Neural crest cell (in vitro differentiated cells): ENCODE results near the gene TAS2R60. TPM values are rescaled to one million over a fixed set of nuclear protein-coding genes. Genes with fewer than 3 reads are reported as not detected.

Experiments
- DNase-seq: peaks from one replicate; pipeline ENCODE4 v3.0.0; 2021; ENCODE audit warnings: low read depth, mixed read lengths, low spot score
- H3K27ac Mint-ChIP-seq: one replicate; pipeline ENCODE4 v1.8.0; 2021; ENCODE audit warnings: mild to moderate bottlenecking, mixed read lengths; ENCODE audit not compliant: unreplicated experiment
- H3K27me3 Mint-ChIP-seq: 2 replicates; pipeline ENCODE4 v1.8.0; 2021; ENCODE audit warnings: low read depth, mild to moderate bottlenecking, mixed read lengths
- H3K36me3 Mint-ChIP-seq: 2 replicates; pipeline ENCODE4 v1.8.0; 2021; ENCODE audit warnings: low read depth, mild to moderate bottlenecking, mixed read lengths
- H3K4me1 Mint-ChIP-seq: 2 replicates; pipeline ENCODE4 v1.8.0; 2021; ENCODE audit warnings: mixed read lengths
- H3K4me3 Mint-ChIP-seq: one replicate; pipeline ENCODE4 v1.8.0; 2021; ENCODE audit warnings: mild to moderate bottlenecking, mixed read lengths
- H3K9me3 Mint-ChIP-seq: 2 replicates; pipeline ENCODE4 v1.8.0; 2021; ENCODE audit warnings: mixed read lengths
- CTCF ChIP-seq: fragments of 200-600 bp; sonication (generic); conservative IDR thresholded peaks from 2 replicates; pipeline ENCODE4 v1.5.0; 2021; ENCODE audit warnings: antibody characterized with exemption, mild to moderate bottlenecking
- total RNA-seq: library from RNA; stranded (reverse); gene quantifications from 2 replicates; pipeline ENCODE4 v1.2.1, GENCODE V29; 2021

Gene TAS2R60
- total RNA-seq, 1 donor from 2014 or later = not detected

GRCh38 chr7:143396625-143397556, 46.4 kb upstream of the TAS2R60 start:
- H3K4me3 Mint-ChIP-seq = no peak overlapping the region
- no peaks in the 10 kb centered on the region for H3K27me3 Mint-ChIP-seq

GRCh38 chr7:143397710-143398530, 45.3 kb upstream of the TAS2R60 start:
- H3K27me3 Mint-ChIP-seq = no peaks in the 10 kb centered on the region
- DNase-seq = no peak
- H3K27ac Mint-ChIP-seq = peak overlapping the region; percentile 35
- TF ChIP-seq CTCF = no peak
- no peaks in the 10 kb centered on the region for H3K9me3 Mint-ChIP-seq
- no peaks in the 10 kb centered on the region for H3K36me3 Mint-ChIP-seq
- H3K4me1 Mint-ChIP-seq = peaks cover 4% of the 10 kb centered on the region
- H3K4me3 Mint-ChIP-seq = no peak overlapping the region

More at GRCh38 chr7:143396625-143397556, 46.4 kb upstream of the TAS2R60 start:
- Mint-ChIP-seq H3K9me3 (no peaks in the 10 kb centered on the region), H3K27ac (no peak overlapping the region), H3K36me3 (no peaks in the 10 kb centered on the region), H3K4me1 (peaks cover 4% of the 10 kb centered on the region)
- DNase-seq = no peak
- TF ChIP-seq CTCF = no peak

- no peak for DNase-seq
- no peak for TF ChIP-seq CTCF
- H3K36me3 Mint-ChIP-seq = no peaks in the 10 kb centered on the region
- no peak overlapping the region for H3K4me3 Mint-ChIP-seq
- peaks cover 4% of the 10 kb centered on the region for H3K4me1 Mint-ChIP-seq
- H3K27me3 Mint-ChIP-seq = no peaks in the 10 kb centered on the region
- no peak overlapping the region for H3K27ac Mint-ChIP-seq
- H3K9me3 Mint-ChIP-seq = no peaks in the 10 kb centered on the region
These were observed 44.6 kb upstream of the TAS2R60 start for GRCh38 chr7:143398616-143399015.

GRCh38 chr7:143399151-143399550, 44.1 kb upstream of the TAS2R60 start:
- no peak for DNase-seq
- no peaks in the 10 kb centered on the region for H3K9me3 Mint-ChIP-seq
- no peaks in the 10 kb centered on the region for H3K36me3 Mint-ChIP-seq
- no peak for TF ChIP-seq CTCF
- H3K4me3 Mint-ChIP-seq = no peak overlapping the region
- no peak overlapping the region for H3K27ac Mint-ChIP-seq
- H3K4me1 Mint-ChIP-seq = peaks cover 4% of the 10 kb centered on the region
- H3K27me3 Mint-ChIP-seq = no peaks in the 10 kb centered on the region

DNA sequence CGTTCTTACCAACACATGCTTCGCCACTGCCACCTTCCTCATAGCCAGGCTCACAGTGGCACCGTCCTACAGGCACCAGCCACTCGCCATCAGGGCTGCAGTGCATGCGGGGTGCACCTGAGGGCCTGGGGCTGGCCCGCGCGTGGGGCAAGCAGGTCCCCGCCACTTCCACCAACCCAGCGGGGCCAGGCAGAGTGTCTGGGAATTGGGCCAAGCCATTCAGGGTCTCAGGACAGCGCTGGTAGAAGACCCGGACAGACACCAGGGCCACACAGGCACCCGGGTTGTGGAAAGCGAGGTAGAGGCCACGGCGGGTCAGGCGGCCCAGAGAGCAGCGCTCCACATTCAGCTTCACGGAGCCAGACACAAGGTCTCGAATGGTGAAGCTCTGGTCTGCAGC, 43.6 kb upstream of the TAS2R60 start:
- TF ChIP-seq CTCF = no peak
- H3K9me3 Mint-ChIP-seq = no peaks in the 10 kb centered on the region
- no peak for DNase-seq
- H3K27me3 Mint-ChIP-seq = no peaks in the 10 kb centered on the region
- H3K4me1 Mint-ChIP-seq = peaks cover 4% of the 10 kb centered on the region
- no peak overlapping the region for H3K27ac Mint-ChIP-seq
- H3K36me3 Mint-ChIP-seq = no peaks in the 10 kb centered on the region
- no peak overlapping the region for H3K4me3 Mint-ChIP-seq
